HG03521 (cell line): ENCODE measurements around the gene ACY1.
"Not testable (repeated sequence)": the region's sequence is repeated elsewhere in the genome, so short reads cannot be mapped to it uniquely, and the experiment has no call there.

ENCODE experiments used
- ATAC-seq: cut with Tn5 transposase; IDR thresholded peaks from one replicate; pipeline ENCODE4 v1.9.1; 2021; ENCODE audit warnings: mild to moderate bottlenecking, moderate library complexity; ENCODE audit not compliant: unreplicated experiment

Gene ACY1

GRCh38 chr3:51980253-51980652, 3.1 kb upstream of the ACY1 start:
- ATAC-seq, result no peak

- ATAC-seq, result peak; percentile 38
These were observed 940 bp upstream of the ACY1 start for GRCh38 chr3:51982352-51982837.

GRCh38 chr3:51983578-51984268, 388 bp downstream of the ACY1 start:
- ATAC-seq, result no peak

- ATAC-seq, result no peak
These were observed 923 bp downstream of the ACY1 start for GRCh38 chr3:51984269-51984647.

GRCh38 chr3:51985063-51985462, 1.7 kb downstream of the ACY1 start:
- ATAC-seq, result no peak

- ATAC-seq, result no peak
These were observed 2.9 kb downstream of the ACY1 start for GRCh38 chr3:51986010-51986947.

- ATAC-seq, result no peak
These were observed 4.2 kb downstream of the ACY1 start for GRCh38 chr3:51987568-51987967.

GRCh38 chr3:51988286-51989146, 5.2 kb downstream of the ACY1 start:
- ATAC-seq, result no peak

GRCh38 chr3:51990501-51990971, 7.2 kb downstream of the ACY1 start:
- ATAC-seq, result not testable (repeated sequence)

- no peak for ATAC-seq
These were observed 8.8 kb downstream of the ACY1 start for GRCh38 chr3:51992017-51992682.

- not testable (repeated sequence) for ATAC-seq
These were observed 10.3 kb downstream of the ACY1 start for GRCh38 chr3:51993657-51994056.

- no peak for ATAC-seq
These were observed 11.2 kb downstream of the ACY1 start for GRCh38 chr3:51994530-51994929.

GRCh38 chr3:51995346-51996163, 12.2 kb downstream of the ACY1 start, which contains the start of gene RPL29:
Gene RPL29, minus strand, starts transcription at chr3:51995895. Its CDS starts 434 bp downstream, at chr3:51995461.
- peak; percentile 91 for ATAC-seq

GRCh38 chr3:51997172-51997571, 13.8 kb downstream of the ACY1 start:
- no peak for ATAC-seq

GRCh38 chr3:51997935-51998596, 14.7 kb downstream of the ACY1 start:
- ATAC-seq, result no peak

- no peak for ATAC-seq
These were observed 15.4 kb downstream of the ACY1 start for GRCh38 chr3:51998774-51999173.

GRCh38 chr3:51999846-52000245, 16.5 kb downstream of the ACY1 start:
- ATAC-seq, result no peak

GRCh38 chr3:52001443-52001974, 18.2 kb downstream of the ACY1 start:
- ATAC-seq, result peak; percentile 76

- no peak for ATAC-seq
These were observed 19.4 kb downstream of the ACY1 start for GRCh38 chr3:52002748-52003147.
